ENCODE data around the gene UNC119B.

The UNC119B gene

GRCh38 chr12:120766566-120766965 lies 56.3 kb downstream of the UNC119B start:
- H3K4me3 ChIP-seq (ENCODE audit: low read depth, low read length) = no peak overlapping the region
- DNase-seq (ENCODE audit: low read depth) = no peak
- no peak for TF ChIP-seq CTCF (IDR thresholded peaks at IDR 0.05; ENCODE audit: low read depth, low read length, missing control alignments)

GRCh38 chr12:120767071-120768024 lies 57.1 kb downstream of the UNC119B start:
- no peak for TF ChIP-seq CTCF (IDR thresholded peaks at IDR 0.05; ENCODE audit: low read depth, low read length, missing control alignments)
- DNase-seq (ENCODE audit: low read depth) = no peak
- H3K4me3 ChIP-seq (ENCODE audit: low read depth, low read length) = no peak overlapping the region

GRCh38 chr12:120771097-120771496 lies 60.8 kb downstream of the UNC119B start:
- H3K4me3 ChIP-seq (ENCODE audit: low read depth, low read length) = no peak overlapping the region
- TF ChIP-seq CTCF (IDR thresholded peaks at IDR 0.05; ENCODE audit: low read depth, low read length, missing control alignments) = no peak
- DNase-seq (ENCODE audit: low read depth) = no peak
